ENCODE results near the gene CCDC178. TPM values are rescaled to one million over a fixed set of nuclear protein-coding genes. Genes with fewer than 3 reads are reported as not detected.

The CCDC178 gene
- total RNA-seq, 1 donor from 2014 or later = 0.27 TPM

- H3K4me3 ChIP-seq = no peak overlapping the region
- no peaks in the 10 kb centered on the region for H3K36me3 ChIP-seq
- H3K27ac ChIP-seq (replicated peaks) = no peak overlapping the region
- no peak for DNase-seq
- H3K4me1 ChIP-seq = no peaks in the 10 kb centered on the region
- H3K9me3 ChIP-seq (replicated peaks) = no peaks in the 10 kb centered on the region
- TF ChIP-seq CTCF (IDR thresholded peaks at IDR 0.05; ENCODE audit: borderline replicate concordance) = no peak
- no peaks in the 10 kb centered on the region for H3K27me3 ChIP-seq (ENCODE audit: low read depth)
- intact Hi-C loops (cut with micrococcal nuclease) = no loop called here
Measured at GRCh38 chr18:32920796-32921787, 519.4 kb downstream of the CCDC178 start.

GRCh38 chr18:32919799-32920198 is 520.7 kb downstream of the CCDC178 start:
- DNase-seq = no peak
- H3K9me3 ChIP-seq (replicated peaks) = no peaks in the 10 kb centered on the region
- H3K4me1 ChIP-seq = no peaks in the 10 kb centered on the region
- intact Hi-C loops (cut with micrococcal nuclease) = no loop called here
- TF ChIP-seq CTCF (IDR thresholded peaks at IDR 0.05; ENCODE audit: borderline replicate concordance) = peak; percentile 20
- H3K27ac ChIP-seq (replicated peaks) = no peak overlapping the region
- H3K36me3 ChIP-seq = no peaks in the 10 kb centered on the region
- H3K4me3 ChIP-seq = no peak overlapping the region
- H3K27me3 ChIP-seq (ENCODE audit: low read depth) = no peaks in the 10 kb centered on the region

GRCh38 chr18:32918692-32919250 is 521.8 kb downstream of the CCDC178 start:
- no peak overlapping the region for H3K27ac ChIP-seq (replicated peaks)
- TF ChIP-seq CTCF (IDR thresholded peaks at IDR 0.05; ENCODE audit: borderline replicate concordance) = no peak
- no peak for DNase-seq
- H3K4me1 ChIP-seq = no peaks in the 10 kb centered on the region
- intact Hi-C loops (cut with micrococcal nuclease) = no loop called here
- H3K4me3 ChIP-seq = no peak overlapping the region
- no peaks in the 10 kb centered on the region for H3K9me3 ChIP-seq (replicated peaks)
- H3K36me3 ChIP-seq = no peaks in the 10 kb centered on the region
- H3K27me3 ChIP-seq (ENCODE audit: low read depth) = no peaks in the 10 kb centered on the region

GRCh38 chr18:32915516-32915915 is 525.0 kb downstream of the CCDC178 start:
- Histone ChIP-seq H3K4me1 (no peaks in the 10 kb centered on the region), H3K27ac (replicated peaks) (no peak overlapping the region), H3K9me3 (replicated peaks) (no peaks in the 10 kb centered on the region), H3K4me3 (no peak overlapping the region), H3K27me3 (ENCODE audit: low read depth) (no peaks in the 10 kb centered on the region), H3K36me3 (no peaks in the 10 kb centered on the region)
- no peak for TF ChIP-seq CTCF (IDR thresholded peaks at IDR 0.05; ENCODE audit: borderline replicate concordance)
- intact Hi-C loops (cut with micrococcal nuclease) = no loop called here
- no peak for DNase-seq

GRCh38 chr18:32911660-32912284 is 528.7 kb downstream of the CCDC178 start:
- no peak for TF ChIP-seq CTCF (IDR thresholded peaks at IDR 0.05; ENCODE audit: borderline replicate concordance)
- no peaks in the 10 kb centered on the region for H3K27me3 ChIP-seq (ENCODE audit: low read depth)
- H3K9me3 ChIP-seq (replicated peaks) = no peaks in the 10 kb centered on the region
- DNase-seq = no peak
- H3K27ac ChIP-seq (replicated peaks) = no peak overlapping the region
- H3K36me3 ChIP-seq = no peaks in the 10 kb centered on the region
- no peaks in the 10 kb centered on the region for H3K4me1 ChIP-seq
- H3K4me3 ChIP-seq = no peak overlapping the region
- intact Hi-C loops (cut with micrococcal nuclease) = no loop called here
